H1 (cell line): ENCODE measurements around the gene MRPL32. TPM values are rescaled to one million over a fixed set of nuclear protein-coding genes. Genes with fewer than 3 reads are reported as not detected.

Source experiments
- CTCF ChIA-PET: fragments of 300-600 bp; sonication (Branson Sonifier 250); formaldehyde crosslinking; loops from one replicate; lab custom pipeline; 2021; ENCODE audit not compliant: partially characterized antibody; lab: Charles Lee
- POLR2A ChIA-PET: fragments of 300-600 bp; sonication (Branson Sonifier 250); formaldehyde crosslinking; loops from one replicate; lab custom pipeline; 2021; ENCODE audit warnings: inconsistent platforms; ENCODE audit not compliant: partially characterized antibody; lab: Charles Lee
- DNase-seq, 2 experiments: peaks; one replicate each; pipeline versions ENCODE4 v3.0.0 to v3.0.0-alpha.2; 2010 to 2022; ENCODE audit warnings: low spot score in 2 of 2, low read depth in 1 of 2, mixed read lengths in 1 of 2
- FAIRE-seq: peaks from 2 replicates; lab custom pipeline; 2011; peaks lifted over from hg19 to GRCh38; lab: Jason Lieb, UNC
- H2AFZ ChIP-seq: 2 replicates; pipeline ENCODE4 v1.8.1; 2012; ENCODE audit warnings: low read length, inconsistent platforms
- H2AK5ac ChIP-seq: 2 replicates; pipeline ENCODE4 v1.6.1; 2013; ENCODE audit warnings: low read depth, low read length
- H2BK120ac ChIP-seq: replicated peaks from 2 replicates; pipeline ENCODE3; 2013; ENCODE audit warnings: low read depth, low read length, inconsistent platforms
- H2BK12ac ChIP-seq: 2 replicates; pipeline ENCODE4 v1.6.1; 2013; ENCODE audit warnings: low read depth, low read length
- H2BK15ac ChIP-seq: 2 replicates; pipeline ENCODE4 v1.6.1; 2013; ENCODE audit warnings: low read length
- H2BK20ac ChIP-seq: 2 replicates; pipeline ENCODE4 v1.6.1; 2013; ENCODE audit warnings: low read length
- H2BK5ac ChIP-seq: 2 replicates; pipeline ENCODE4 v1.6.1; 2013; ENCODE audit warnings: low read depth, low read length
- H3K14ac ChIP-seq: 2 replicates; pipeline ENCODE4 v1.6.1; 2013; ENCODE audit warnings: inconsistent platforms; ENCODE audit not compliant: insufficient read length
- H3K18ac ChIP-seq: 2 replicates; pipeline ENCODE4 v1.6.1; 2013; ENCODE audit warnings: low read length; ENCODE audit errors: extremely low read depth
- H3K23ac ChIP-seq: 2 replicates; pipeline ENCODE4 v1.6.1; 2013; ENCODE audit warnings: inconsistent platforms; ENCODE audit not compliant: insufficient read length
- H3K23me2 ChIP-seq: 2 replicates; pipeline ENCODE4 v1.6.1; 2013; ENCODE audit warnings: low read depth, low read length
- H3K27ac ChIP-seq: 2 replicates; pipeline ENCODE4 v1.6.1; 2011; ENCODE audit warnings: low read depth, low read length, inconsistent platforms
- H3K27me3 ChIP-seq, 4 experiments: replicated peaks in 1 of 4; 1 replicate in 1 of 4; 2 replicates in 3 of 4; pipeline versions ENCODE4 v1.6.1 to v1.8.1; 2011 to 2013; ENCODE audit warnings: low read length in 3 of 4, mild to moderate bottlenecking in 3 of 4, inconsistent platforms in 2 of 4, mixed read lengths in 2 of 4, moderate library complexity in 1 of 4; ENCODE audit not compliant: control insufficient read depth in 3 of 4, insufficient read depth in 3 of 4; ENCODE audit errors: extremely low read depth in 1 of 4
- H3K36me3 ChIP-seq, 4 experiments: 2 replicates each; pipeline versions ENCODE4 v1.6.1 to v1.8.1; 2011 to 2013; ENCODE audit warnings: mild to moderate bottlenecking in 4 of 4, low read length in 3 of 4, moderate library complexity in 2 of 4, control low read depth in 1 of 4, inconsistent platforms in 1 of 4; ENCODE audit not compliant: insufficient read depth in 4 of 4, control insufficient read depth in 2 of 4
- H3K4ac ChIP-seq: replicated peaks from 2 replicates; pipeline ENCODE3; 2013; ENCODE audit warnings: low read length, low read depth, mixed read lengths, inconsistent platforms; ENCODE audit not compliant: insufficient read length
- H3K4me1 ChIP-seq, 4 experiments: replicated peaks in 1 of 4; 1 replicate in 1 of 4; 2 replicates in 3 of 4; pipeline versions ENCODE4 v1.6.1 to v1.8.1; 2011 to 2013; ENCODE audit warnings: low read length in 3 of 4, inconsistent platforms in 2 of 4, mixed read lengths in 1 of 4; ENCODE audit not compliant: insufficient read depth in 4 of 4, control insufficient read depth in 3 of 4
- H3K4me2 ChIP-seq, 2 experiments: 2 replicates each; pipeline versions ENCODE4 v1.6.1 to v1.8.1; 2011 to 2013; ENCODE audit warnings: low read depth in 2 of 2, low read length in 2 of 2, control low read depth in 1 of 2, inconsistent platforms in 1 of 2, mild to moderate bottlenecking in 1 of 2; ENCODE audit not compliant: insufficient read depth in 1 of 2
- H3K4me3 ChIP-seq, 4 experiments: fragments of 200-600, 300-600 bp in 1 of 4; sonication (generic), shearing (Covaris generic), sonication (Bioruptor Twin) in 1 of 4; 2 replicates each; pipeline versions ENCODE4 v1.5.1 to v1.8.1; 2011 to 2016; ENCODE audit warnings: low read length in 4 of 4, low read depth in 3 of 4, control low read depth in 2 of 4, inconsistent platforms in 2 of 4, mild to moderate bottlenecking in 2 of 4, mixed read lengths in 1 of 4, moderate library complexity in 1 of 4; ENCODE audit not compliant: insufficient read depth in 2 of 4; ENCODE audit errors: extremely low read depth in 1 of 4
- H3K56ac ChIP-seq: replicated peaks from 2 replicates; pipeline ENCODE3; 2013; ENCODE audit warnings: low read depth, mild to moderate bottlenecking, mixed read lengths, low read length, inconsistent platforms; ENCODE audit not compliant: insufficient read length
- H3K79me1 ChIP-seq: 2 replicates; pipeline ENCODE4 v1.6.1; 2013; ENCODE audit warnings: low read depth, low read length, control low read depth
- H3K79me2 ChIP-seq, 2 experiments: 2 replicates each; pipeline versions ENCODE4 v1.6.1 to v1.8.1; 2012 to 2013; ENCODE audit warnings: low read length in 2 of 2, mild to moderate bottlenecking in 2 of 2, inconsistent platforms in 1 of 2; ENCODE audit not compliant: insufficient read depth in 2 of 2, control insufficient read depth in 1 of 2
- H3K9ac ChIP-seq, 4 experiments: replicated peaks in 1 of 4; 1 replicate in 1 of 4; 2 replicates in 3 of 4; pipeline versions ENCODE4 v1.6.1 to v1.8.1; 2011 to 2013; ENCODE audit warnings: low read depth in 3 of 4, low read length in 3 of 4, control low read depth in 2 of 4, mild to moderate bottlenecking in 2 of 4, moderate library complexity in 2 of 4, inconsistent platforms in 1 of 4; ENCODE audit errors: extremely low read depth in 1 of 4
- H3K9me3 ChIP-seq, 2 experiments: 2 replicates each; pipeline versions ENCODE4 v1.6.1 to v1.8.1; 2012 to 2013; ENCODE audit warnings: mild to moderate bottlenecking in 2 of 2, moderate library complexity in 2 of 2, control low read depth in 1 of 2, inconsistent platforms in 1 of 2, low read depth in 1 of 2, low read length in 1 of 2, mixed read lengths in 1 of 2; ENCODE audit not compliant: insufficient read depth in 2 of 2
- H4K20me1 ChIP-seq, 2 experiments: replicated peaks in 1 of 2; 2 replicates each; pipeline versions ENCODE3 to v1.8.1; 2011 to 2013; ENCODE audit warnings: inconsistent platforms in 2 of 2, low read length in 2 of 2, mild to moderate bottlenecking in 1 of 2; ENCODE audit not compliant: insufficient read depth in 2 of 2, control insufficient read depth in 1 of 2
- H4K5ac ChIP-seq: 2 replicates; pipeline ENCODE4 v1.6.1; 2013; ENCODE audit warnings: low read length, low read depth, mixed read lengths, inconsistent platforms; ENCODE audit not compliant: insufficient read length
- H4K8ac ChIP-seq: 2 replicates; pipeline ENCODE4 v1.8.0; 2013; ENCODE audit warnings: mild to moderate bottlenecking, moderate library complexity, low read length, inconsistent platforms; ENCODE audit not compliant: insufficient read depth; ENCODE audit errors: extremely low read depth
- H4K91ac ChIP-seq: replicated peaks from 2 replicates; pipeline ENCODE3; 2013; ENCODE audit warnings: low read length, mixed read lengths, inconsistent platforms; ENCODE audit not compliant: insufficient read length
- CEBPB ChIP-seq: IDR thresholded peaks from 2 replicates; pipeline ENCODE4 v1.6.1; 2012; ENCODE audit warnings: low read depth, low read length
- EP300 ChIP-seq, 2 experiments: IDR thresholded peaks; 1 replicate in 1 of 2; 2 replicates in 1 of 2; pipeline ENCODE4 v1.6.1; 2011 to 2012; ENCODE audit warnings: low read depth in 2 of 2, low read length in 2 of 2, mild to moderate bottlenecking in 2 of 2, borderline replicate concordance in 1 of 2, inconsistent platforms in 1 of 2, moderate library complexity in 1 of 2
- JUN ChIP-seq: IDR thresholded peaks from 2 replicates; pipeline ENCODE4 v1.6.1; 2011; ENCODE audit warnings: low read depth, mild to moderate bottlenecking, improper control_type of control experiment, low read length
- MAFK ChIP-seq: IDR thresholded peaks from 2 replicates; pipeline ENCODE4 v1.6.1; 2012; ENCODE audit warnings: low read depth, mild to moderate bottlenecking, improper control_type of control experiment, low read length
- SIRT6 ChIP-seq: IDR thresholded peaks from one replicate; pipeline ENCODE4 v1.7.1; 2012; ENCODE audit warnings: low read length, inconsistent platforms
- SIX5 ChIP-seq: IDR thresholded peaks from 2 replicates; pipeline ENCODE4 v1.6.1; 2011; ENCODE audit warnings: mild to moderate bottlenecking, low read depth, low read length
- WGBS, 2 experiments: shearing (Covaris generic) in 1 of 2; methylation state at CpG; one replicate each; pipeline versions ENCODE4 v1.1.6 to v1.1.7; 2013 to 2015; ENCODE audit warnings: low lambda C conversion rate in 2 of 2, mixed read lengths in 2 of 2, inconsistent platforms in 1 of 2, low coverage in 1 of 2, missing lambda C conversion rate in 1 of 2; ENCODE audit not compliant: insufficient replicate concordance in 2 of 2, insufficient coverage in 1 of 2, insufficient read length in 1 of 2; ENCODE audit errors: extremely low coverage in 1 of 2, missing lambda C conversion rate in 1 of 2; 5-methylcytosine and 5-hydroxymethylcytosine counted together
- polyA plus RNA-seq, 7 experiments: library from polyadenylated mRNA; depleted of rRNA in 3 of 7; stranded (reverse) in 5 of 7; unstranded in 2 of 7; fragments of >200 nt in 5 of 7; fragments of 200-250 nt in 2 of 7; gene quantifications; 1 replicate in 5 of 7; 2 replicates in 1 of 7; 4 replicates in 1 of 7; pipeline versions ENCODE4 v1.2.1 to v1.2.3, GENCODE V29; 2011 to 2013; ENCODE audit warnings: missing spikeins in 2 of 7, mixed read lengths in 2 of 7
- total RNA-seq: library from RNA; stranded (reverse); fragmentation: NEBNext Ultra II Directional; extraction: Animal tissue kit (Norgen Biotek cat#: 25700); gene quantifications from 2 replicates; pipeline ENCODE4 v1.2.1, GENCODE V29; 2021
- TF ChIP-seq, protein P1 (sequence below): IDR thresholded peaks from 2 replicates; pipeline ENCODE4 v1.6.1; 2011; ENCODE audit warnings: low read depth, mild to moderate bottlenecking, low read length; ENCODE audit not compliant: insufficient read depth

MRPL32 gene
- total and polyA plus RNA-seq, 2 of the 8 experiments (the other 6 are each of a cell fraction or from before 2014, with no cell fraction given): 50.9 to 97.2 TPM

GRCh38 chr7:42964849-42965805, 33.0 kb downstream of the MRPL32 start:
- WGBS, 2 experiments: 61% methylated on average over 6 of the region's 6 CpGs; no CpG with 5 or more reads in 1 of the 2 experiments
- H2AFZ ChIP-seq: no peak overlapping the region
- POLR2A ChIA-PET: no interaction called here
- H3K4me1 ChIP-seq: peaks cover 0 to 3% (median under 1%) of the 10 kb centered on the region in 4 experiments; a peak in 1 of 7 replicates
- H2BK20ac ChIP-seq: no peak overlapping the region
- no peak overlapping the region for H3K9ac ChIP-seq
- H4K8ac ChIP-seq: no peak overlapping the region
- H3K4me3 ChIP-seq: no peak overlapping the region
- DNase-seq: no peak
- no peak overlapping the region for H2BK15ac ChIP-seq
- no peak overlapping the region for H3K27ac ChIP-seq
- H3K4ac ChIP-seq: no peak overlapping the region
- H2BK12ac ChIP-seq: no peak overlapping the region
- no peaks in the 10 kb centered on the region for H3K79me2 ChIP-seq
- no peak overlapping the region for H2BK120ac ChIP-seq
- no peak overlapping the region for H4K5ac ChIP-seq
- no peaks in the 10 kb centered on the region for H3K36me3 ChIP-seq
- H3K4me2 ChIP-seq: 0 out of 4 replicates have a peak overlapping the region, but pooled peaks of 1 of the 2 experiments have one; percentile 5
- no peak overlapping the region for H2BK5ac ChIP-seq
- H3K18ac ChIP-seq: no peak overlapping the region
- no peaks in the 10 kb centered on the region for H3K79me1 ChIP-seq
- H3K9me3 ChIP-seq: peaks cover 0 to 5% of the 10 kb centered on the region in 2 experiments; a peak in 1 of 4 replicates
- no peak overlapping the region for H2AK5ac ChIP-seq
- H4K20me1 ChIP-seq: no peaks in the 10 kb centered on the region
- H3K23ac ChIP-seq: no peak overlapping the region
- peaks cover 2% of the 10 kb centered on the region; the same call in 1 of the 2 replicates for H3K23me2 ChIP-seq
- H4K91ac ChIP-seq: no peak overlapping the region
- H3K14ac ChIP-seq: no peak overlapping the region
- H3K56ac ChIP-seq: no peak overlapping the region
- peak; percentile 24 for FAIRE-seq
- CTCF ChIA-PET: interaction anchor here (1.1 to 1.5 kb wide), 2 partner anchors 11 to 310 kb away, joined by 3 to 4 read pairs; no protein-coding TSS in a partner anchor
- no peaks in the 10 kb centered on the region for H3K27me3 ChIP-seq
- no peak for TF ChIP-seq EP300 (IDR thresholded peaks at IDR 0.05; ENCODE audit: borderline replicate concordance in 1 of 2, low read depth in 2 of 2, low read length in 2 of 2)
- no peak for TF ChIP-seq SIRT6
- TF ChIP-seq, protein P1, sequence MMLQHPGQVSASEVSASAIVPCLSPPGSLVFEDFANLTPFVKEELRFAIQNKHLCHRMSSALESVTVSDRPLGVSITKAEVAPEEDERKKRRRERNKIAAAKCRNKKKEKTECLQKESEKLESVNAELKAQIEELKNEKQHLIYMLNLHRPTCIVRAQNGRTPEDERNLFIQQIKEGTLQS: no peak
- TF ChIP-seq JUN: no peak
- TF ChIP-seq CEBPB: no peak
- no peak for TF ChIP-seq SIX5
- no peak for TF ChIP-seq MAFK
